Measurements from ENCODE around the gene SOX2. TPM values are rescaled to one million over a fixed set of nuclear protein-coding genes. Genes with fewer than 3 reads are reported as not detected.

SOX2 gene
- polyA plus RNA-seq, 1 donor from 2014 or later, result 7.5 TPM

DNA sequence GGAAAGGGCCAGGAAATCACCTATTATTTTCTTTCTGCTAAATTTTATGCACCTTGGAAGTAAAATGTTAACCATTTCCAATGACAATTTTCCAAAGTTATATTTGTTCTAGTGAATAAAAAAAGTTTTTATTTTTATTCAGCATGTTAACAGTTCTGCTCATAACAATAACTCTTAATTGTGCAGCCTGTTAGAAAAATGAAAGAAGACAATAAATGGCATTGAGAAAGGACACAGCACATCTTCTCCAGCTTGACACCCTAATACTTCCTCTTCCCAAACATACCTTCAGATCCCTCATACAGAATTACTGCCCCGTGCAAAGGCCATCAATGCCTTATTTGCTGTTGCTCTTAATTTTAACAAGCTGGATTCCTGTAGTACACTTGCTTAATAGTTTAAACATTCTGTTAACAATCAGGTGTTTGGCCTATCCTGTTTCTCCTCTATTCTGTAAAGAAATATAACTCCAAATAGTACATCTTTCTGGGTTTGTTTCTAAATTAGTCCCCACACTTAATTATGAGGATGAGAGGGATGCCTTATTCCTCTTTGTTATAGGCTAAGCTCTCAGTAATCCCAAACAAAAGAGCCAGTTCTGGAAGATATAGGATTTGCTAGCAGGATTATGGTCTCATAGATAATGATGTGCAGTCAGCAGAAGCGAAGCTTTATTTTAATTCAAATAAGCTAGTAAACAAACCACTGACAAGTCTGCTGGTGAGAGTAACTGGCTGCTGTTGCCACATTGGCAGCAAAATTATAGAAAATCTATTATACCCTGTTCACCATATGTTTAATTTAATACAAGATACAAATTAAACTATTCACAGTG, 19.2 kb upstream of the SOX2 start:
- H3K27ac ChIP-seq (ENCODE audit: low read length), result no peak overlapping the region

DNA sequence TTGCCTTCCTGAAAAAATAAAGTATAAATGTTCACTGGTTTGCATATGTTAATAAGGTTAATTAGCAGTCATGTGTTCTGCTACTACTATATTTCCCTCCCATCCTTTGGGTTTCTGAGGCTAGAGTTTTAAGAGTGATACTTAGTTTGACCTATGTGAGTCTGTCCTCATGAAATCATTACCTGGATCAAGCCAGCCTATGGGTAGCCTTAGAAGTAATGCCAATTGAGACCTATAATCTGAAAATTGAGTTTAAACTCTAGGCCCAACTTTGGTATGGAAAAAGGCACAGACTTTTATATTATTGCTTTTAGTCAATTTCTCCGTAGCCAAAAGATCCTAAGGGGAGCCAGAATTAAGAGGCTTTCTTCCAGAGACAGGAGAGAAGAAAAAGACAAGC, 18.4 kb upstream of the SOX2 start:
- H3K9me3 ChIP-seq (ENCODE audit: low read length), result peaks cover 2% of the 10 kb centered on the region
- no peak overlapping the region for H3K9ac ChIP-seq (ENCODE audit: low read length)
- no peaks in the 10 kb centered on the region for H3F3A ChIP-seq (ENCODE audit: insufficient read depth, low read length, poor library complexity, severe bottlenecking)
- TF ChIP-seq POLR2AphosphoS5 (IDR thresholded peaks at IDR 0.05), result no peak
- TF ChIP-seq EZH2 (IDR thresholded peaks at IDR 0.05; ENCODE audit: borderline replicate concordance, insufficient read depth, low read length, poor library complexity, severe bottlenecking), result no peak
- no peak for TF ChIP-seq EP300 (conservative IDR thresholded peaks at IDR 0.05; ENCODE audit: poor library complexity, severe bottlenecking)
- TF ChIP-seq TAF1 (IDR thresholded peaks at IDR 0.05; ENCODE audit: low read depth), result no peak
- TF ChIP-seq, protein P1, sequence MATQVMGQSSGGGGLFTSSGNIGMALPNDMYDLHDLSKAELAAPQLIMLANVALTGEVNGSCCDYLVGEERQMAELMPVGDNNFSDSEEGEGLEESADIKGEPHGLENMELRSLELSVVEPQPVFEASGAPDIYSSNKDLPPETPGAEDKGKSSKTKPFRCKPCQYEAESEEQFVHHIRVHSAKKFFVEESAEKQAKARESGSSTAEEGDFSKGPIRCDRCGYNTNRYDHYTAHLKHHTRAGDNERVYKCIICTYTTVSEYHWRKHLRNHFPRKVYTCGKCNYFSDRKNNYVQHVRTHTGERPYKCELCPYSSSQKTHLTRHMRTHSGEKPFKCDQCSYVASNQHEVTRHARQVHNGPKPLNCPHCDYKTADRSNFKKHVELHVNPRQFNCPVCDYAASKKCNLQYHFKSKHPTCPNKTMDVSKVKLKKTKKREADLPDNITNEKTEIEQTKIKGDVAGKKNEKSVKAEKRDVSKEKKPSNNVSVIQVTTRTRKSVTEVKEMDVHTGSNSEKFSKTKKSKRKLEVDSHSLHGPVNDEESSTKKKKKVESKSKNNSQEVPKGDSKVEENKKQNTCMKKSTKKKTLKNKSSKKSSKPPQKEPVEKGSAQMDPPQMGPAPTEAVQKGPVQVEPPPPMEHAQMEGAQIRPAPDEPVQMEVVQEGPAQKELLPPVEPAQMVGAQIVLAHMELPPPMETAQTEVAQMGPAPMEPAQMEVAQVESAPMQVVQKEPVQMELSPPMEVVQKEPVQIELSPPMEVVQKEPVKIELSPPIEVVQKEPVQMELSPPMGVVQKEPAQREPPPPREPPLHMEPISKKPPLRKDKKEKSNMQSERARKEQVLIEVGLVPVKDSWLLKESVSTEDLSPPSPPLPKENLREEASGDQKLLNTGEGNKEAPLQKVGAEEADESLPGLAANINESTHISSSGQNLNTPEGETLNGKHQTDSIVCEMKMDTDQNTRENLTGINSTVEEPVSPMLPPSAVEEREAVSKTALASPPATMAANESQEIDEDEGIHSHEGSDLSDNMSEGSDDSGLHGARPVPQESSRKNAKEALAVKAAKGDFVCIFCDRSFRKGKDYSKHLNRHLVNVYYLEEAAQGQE (IDR thresholded peaks at IDR 0.05; ENCODE audit: borderline replicate concordance), result no peak
- TF ChIP-seq, protein P2, sequence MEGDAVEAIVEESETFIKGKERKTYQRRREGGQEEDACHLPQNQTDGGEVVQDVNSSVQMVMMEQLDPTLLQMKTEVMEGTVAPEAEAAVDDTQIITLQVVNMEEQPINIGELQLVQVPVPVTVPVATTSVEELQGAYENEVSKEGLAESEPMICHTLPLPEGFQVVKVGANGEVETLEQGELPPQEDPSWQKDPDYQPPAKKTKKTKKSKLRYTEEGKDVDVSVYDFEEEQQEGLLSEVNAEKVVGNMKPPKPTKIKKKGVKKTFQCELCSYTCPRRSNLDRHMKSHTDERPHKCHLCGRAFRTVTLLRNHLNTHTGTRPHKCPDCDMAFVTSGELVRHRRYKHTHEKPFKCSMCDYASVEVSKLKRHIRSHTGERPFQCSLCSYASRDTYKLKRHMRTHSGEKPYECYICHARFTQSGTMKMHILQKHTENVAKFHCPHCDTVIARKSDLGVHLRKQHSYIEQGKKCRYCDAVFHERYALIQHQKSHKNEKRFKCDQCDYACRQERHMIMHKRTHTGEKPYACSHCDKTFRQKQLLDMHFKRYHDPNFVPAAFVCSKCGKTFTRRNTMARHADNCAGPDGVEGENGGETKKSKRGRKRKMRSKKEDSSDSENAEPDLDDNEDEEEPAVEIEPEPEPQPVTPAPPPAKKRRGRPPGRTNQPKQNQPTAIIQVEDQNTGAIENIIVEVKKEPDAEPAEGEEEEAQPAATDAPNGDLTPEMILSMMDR (IDR thresholded peaks at IDR 0.05; ENCODE audit: poor library complexity, severe bottlenecking), result no peak
- no peak for TF ChIP-seq SMC3 (conservative IDR thresholded peaks at IDR 0.05; ENCODE audit: poor library complexity)
- no peak for TF ChIP-seq MXI1 (conservative IDR thresholded peaks at IDR 0.05; ENCODE audit: poor library complexity, severe bottlenecking)
- no peak for TF ChIP-seq RAD21 (conservative IDR thresholded peaks at IDR 0.05)
- H3K9me2 ChIP-seq (ENCODE audit: insufficient read depth, low read length), result no peaks in the 10 kb centered on the region
- H3K4me2 ChIP-seq (ENCODE audit: low read length), result no peak overlapping the region
- H3K27ac ChIP-seq (ENCODE audit: low read length), result no peak overlapping the region
- no peaks in the 10 kb centered on the region for H3K36me3 ChIP-seq (ENCODE audit: insufficient read depth, low read length)
- H3K27me3 ChIP-seq (ENCODE audit: insufficient read depth, low read depth, low read length), result peaks cover 9% of the 10 kb centered on the region
- H2AFZ ChIP-seq (ENCODE audit: low read depth, low read length), result no peak overlapping the region
- H4K20me1 ChIP-seq (ENCODE audit: insufficient read depth), result no peaks in the 10 kb centered on the region
- H3K4me3 ChIP-seq (ENCODE audit: low read length), result no peak overlapping the region
- H3K79me2 ChIP-seq (replicated peaks; ENCODE audit: insufficient read depth, low read length), result no peaks in the 10 kb centered on the region

More for the DNA sequence above, 19.2 kb upstream of the SOX2 start:
- Histone ChIP-seq H3K27me3 (ENCODE audit: insufficient read depth, low read depth, low read length) (peaks cover 9% of the 10 kb centered on the region), H3K9me3 (ENCODE audit: low read length) (peaks cover 2% of the 10 kb centered on the region), H3K4me2 (ENCODE audit: low read length) (no peak overlapping the region), H2AFZ (ENCODE audit: low read depth, low read length) (no peak overlapping the region), H3K9me2 (ENCODE audit: insufficient read depth, low read length) (no peaks in the 10 kb centered on the region), H3F3A (ENCODE audit: insufficient read depth, low read length, poor library complexity, severe bottlenecking) (no peaks in the 10 kb centered on the region), H3K36me3 (ENCODE audit: insufficient read depth, low read length) (no peaks in the 10 kb centered on the region), H3K4me3 (ENCODE audit: low read length) (no peak overlapping the region), H3K9ac (ENCODE audit: low read length) (no peak overlapping the region), H4K20me1 (ENCODE audit: insufficient read depth) (no peaks in the 10 kb centered on the region), H3K79me2 (replicated peaks; ENCODE audit: insufficient read depth, low read length) (no peaks in the 10 kb centered on the region)
- TF ChIP-seq SMC3 (conservative IDR thresholded peaks at IDR 0.05; ENCODE audit: poor library complexity), result no peak
- no peak for TF ChIP-seq RAD21 (conservative IDR thresholded peaks at IDR 0.05)
- TF ChIP-seq EP300 (conservative IDR thresholded peaks at IDR 0.05; ENCODE audit: poor library complexity, severe bottlenecking), result no peak
- TF ChIP-seq POLR2AphosphoS5 (IDR thresholded peaks at IDR 0.05), result no peak
- no peak for TF ChIP-seq MXI1 (conservative IDR thresholded peaks at IDR 0.05; ENCODE audit: poor library complexity, severe bottlenecking)
- TF ChIP-seq, protein P2 (IDR thresholded peaks at IDR 0.05; ENCODE audit: poor library complexity, severe bottlenecking), result no peak
- TF ChIP-seq, protein P1 (IDR thresholded peaks at IDR 0.05; ENCODE audit: borderline replicate concordance), result no peak
- no peak for TF ChIP-seq TAF1 (IDR thresholded peaks at IDR 0.05; ENCODE audit: low read depth)
- no peak for TF ChIP-seq EZH2 (IDR thresholded peaks at IDR 0.05; ENCODE audit: borderline replicate concordance, insufficient read depth, low read length, poor library complexity, severe bottlenecking)
